GM12878 (cell line): ENCODE measurements around the gene CMTM3. TPM values are rescaled to one million over a fixed set of nuclear protein-coding genes. Genes with fewer than 3 reads are reported as not detected.

Source experiments
- ATAC-seq: fragments of 200-7000 bp; cut with Tn5 transposase; 3 replicates; pipeline ENCODE4 v1.9.1; 2020; ENCODE audit warnings: mild to moderate bottlenecking, moderate library complexity
- BruUV-seq: library from RNA; stranded (reverse); fragments of 400-500 nt; replicated peaks from 2 replicates; lab custom pipeline; 2021; lab: Mats Ljungman, UMichigan
- CTCF ChIA-PET: fragments of 300-600 bp; sonication (Branson Sonifier 250); formaldehyde crosslinking; extraction: SDS; loops from one replicate; lab custom pipeline; 2021; ENCODE audit warnings: inconsistent platforms; lab: Yijun Ruan, JAX
- POLR2A ChIA-PET: fragments of 350-600 bp; formaldehyde crosslinking; extraction: SDS; loops from one replicate; lab custom pipeline; 2021; ENCODE audit warnings: inconsistent platforms; lab: Charles Lee
- RAD21 ChIA-PET: fragments of 300-600 bp; sonication (Branson Sonifier 250); formaldehyde crosslinking; loops from one replicate; lab custom pipeline; 2023; ENCODE audit warnings: antibody characterized with exemption; ENCODE audit not compliant: unreplicated experiment; lab: Charles Lee
- SMC1A ChIA-PET: fragments of 300-600 bp; sonication (Branson Sonifier 250); formaldehyde crosslinking; loops from one replicate; lab custom pipeline; 2023; ENCODE audit not compliant: unreplicated experiment, uncharacterized antibody; lab: Charles Lee
- DNase-seq: peaks from one replicate; pipeline ENCODE4 v3.0.0-alpha.2; 2011; ENCODE audit warnings: low read depth, low spot score
- FAIRE-seq: peaks from 3 replicates; lab custom pipeline; 2011; peaks lifted over from hg19 to GRCh38; lab: Jason Lieb, UNC
- H2AFZ ChIP-seq: 2 replicates; pipeline ENCODE4 v1.6.0; 2011; ENCODE audit warnings: low read depth, low read length, control low read depth; ENCODE audit not compliant: control insufficient read depth
- H3K27ac ChIP-seq: 2 replicates; pipeline ENCODE4 v1.5.1; 2011; ENCODE audit warnings: control low read depth; ENCODE audit not compliant: control insufficient read depth, insufficient read depth
- H3K27me3 ChIP-seq, 2 experiments: replicated peaks in 1 of 2; 2 replicates each; pipeline versions ENCODE4 v1.6.0 to v1.6.1; 2011; ENCODE audit warnings: low read length in 1 of 2; ENCODE audit not compliant: control insufficient read depth in 2 of 2, insufficient read depth in 2 of 2
- H3K36me3 ChIP-seq, 2 experiments: 2 replicates each; pipeline ENCODE4 v1.5.1; 2011; ENCODE audit warnings: low read length in 1 of 2; ENCODE audit not compliant: control insufficient read depth in 2 of 2, insufficient read depth in 2 of 2
- H3K4me1 ChIP-seq: 2 replicates; pipeline ENCODE4 v1.6.1; 2011; ENCODE audit warnings: mild to moderate bottlenecking, low read length, moderate library complexity, mixed read lengths; ENCODE audit not compliant: control insufficient read depth, insufficient read depth
- H3K4me2 ChIP-seq: 2 replicates; pipeline ENCODE4 v1.6.0; 2011; ENCODE audit warnings: control low read depth; ENCODE audit not compliant: control insufficient read depth, insufficient read depth
- H3K4me3 ChIP-seq: fragments of 200-600 bp; sonication (generic); 2 replicates; pipeline ENCODE4 v1.5.1; 2016
- H3K79me2 ChIP-seq: 2 replicates; pipeline ENCODE4 v1.6.0; 2011; ENCODE audit warnings: low read length; ENCODE audit not compliant: control insufficient read depth, insufficient read depth
- H3K9ac ChIP-seq: 2 replicates; pipeline ENCODE4 v1.8.0; 2011; ENCODE audit warnings: low read length, control low read depth, mixed read lengths; ENCODE audit not compliant: control insufficient read depth, insufficient read depth
- H3K9me3 ChIP-seq: replicated peaks from 3 replicates; pipeline ENCODE4 v1.5.1; 2011; ENCODE audit warnings: mild to moderate bottlenecking, low read length; ENCODE audit not compliant: control insufficient read depth, insufficient read depth
- H4K20me1 ChIP-seq: 2 replicates; pipeline ENCODE4 v1.6.0; 2011; ENCODE audit not compliant: control insufficient read depth, insufficient read depth
- BACH1 ChIP-seq: fragments of 450-650 bp; IDR thresholded peaks from 2 replicates; pipeline ENCODE4 v1.6.1; 2017; ENCODE audit warnings: mild to moderate bottlenecking, borderline replicate concordance
- BHLHE40 ChIP-seq, 2 experiments: fragments of 450-650 bp in 1 of 2; IDR thresholded peaks; 2 replicates each; pipeline ENCODE4 v1.6.1; 2011 to 2017; ENCODE audit warnings: low read depth in 2 of 2, borderline replicate concordance in 1 of 2, improper control_type of control experiment in 1 of 2, low read length in 1 of 2, mild to moderate bottlenecking in 1 of 2
- HCFC1 ChIP-seq: fragments of 150-350 bp; IDR thresholded peaks from 2 replicates; pipeline ENCODE4 v1.6.1; 2014; ENCODE audit warnings: low read length
- HDAC2 ChIP-seq: fragments of 200-600 bp; sonication (generic); IDR thresholded peaks from 2 replicates; pipeline ENCODE4 v1.6.1; 2017
- IRF4 ChIP-seq: IDR thresholded peaks from 2 replicates; pipeline ENCODE4 v1.6.1; 2011; ENCODE audit warnings: low read depth, low read length
- KLF5 ChIP-seq: fragments of 450-650 bp; IDR thresholded peaks from 2 replicates; pipeline ENCODE4 v1.6.1; 2014; ENCODE audit warnings: mild to moderate bottlenecking; ENCODE audit not compliant: partially characterized antibody
- NRF1 ChIP-seq: conservative IDR thresholded peaks from 2 replicates; pipeline ENCODE4 v1.6.1; 2011; ENCODE audit warnings: mild to moderate bottlenecking, low read depth, low read length, improper control_type of control experiment
- RUNX3 ChIP-seq: IDR thresholded peaks from 2 replicates; pipeline ENCODE4 v1.6.1; 2012; ENCODE audit warnings: low read length, inconsistent platforms
- SMARCA5 ChIP-seq: fragments of 450-650 bp; IDR thresholded peaks from 2 replicates; pipeline ENCODE4 v1.6.1; 2017; ENCODE audit warnings: mild to moderate bottlenecking
- YY1 ChIP-seq: IDR thresholded peaks from 2 replicates; pipeline ENCODE4 v1.6.1; 2011; ENCODE audit warnings: low read depth, mild to moderate bottlenecking, low read length
- ZNF384 ChIP-seq: IDR thresholded peaks from 2 replicates; pipeline ENCODE4 v1.6.1; 2012; ENCODE audit warnings: low read depth, mild to moderate bottlenecking, low read length, improper control_type of control experiment, borderline replicate concordance
- ZNF622 ChIP-seq: fragments of 450-650 bp; IDR thresholded peaks from 2 replicates; pipeline ENCODE4 v1.6.1; 2017; ENCODE audit warnings: mild to moderate bottlenecking, inconsistent platforms
- WGBS: methylation state at CpG from one replicate; pipeline ENCODE4 v1.1.6; 2016; ENCODE audit warnings: low lambda C conversion rate; ENCODE audit not compliant: insufficient replicate concordance, insufficient coverage; ENCODE audit errors: missing lambda C conversion rate; 5-methylcytosine and 5-hydroxymethylcytosine counted together
- in situ Hi-C: fragments of 300-500 bp; cut with MboI; formaldehyde crosslinking; loops from 9 replicates; pipeline ENCODE4 v1.14.3; 2018; ENCODE audit warnings: mixed read lengths
- intact Hi-C: fragments of 100-400 bp; cut with micrococcal nuclease; formaldehyde crosslinking; loops from one replicate; pipeline ENCODE4 v1.14.2; 2022; ENCODE audit not compliant: unreplicated experiment
- polyA plus RNA-seq, 11 experiments: library from polyadenylated mRNA; depleted of rRNA in 4 of 11; unstranded in 6 of 11; stranded (reverse) in 5 of 11; fragments of >200 nt; fragmentation: Nextera tagmentation in 4 of 11; fragmentation: Illumina TruSeq in 1 of 11; extraction: Ambion mirVana in 4 of 11; extraction: Trizol in 1 of 11; gene quantifications; 1 replicate in 1 of 11; 2 replicates in 10 of 11; pipeline versions ENCODE4 v1.2.1 to v1.2.3, GENCODE V29; 2011 to 2016; ENCODE audit warnings: inconsistent platforms in 2 of 11, missing spikeins in 2 of 11, low read depth in 1 of 11
- total RNA-seq, 4 experiments: library from RNA; depleted of rRNA in 3 of 4; stranded (reverse); fragments of >200 nt in 3 of 4; fragmentation: Illumina TruSeq in 1 of 4; extraction: Trizol in 1 of 4; gene quantifications; 2 replicates each; pipeline versions ENCODE4 v1.2.1 to v1.2.3, GENCODE V29; 2013 to 2021
- TF ChIP-seq, protein P1 (sequence below): IDR thresholded peaks from 2 replicates; pipeline ENCODE4 v1.6.1; 2012; ENCODE audit warnings: mild to moderate bottlenecking, low read depth, low read length
- TF ChIP-seq, protein P2 (sequence below): fragments of 450-650 bp; IDR thresholded peaks from 2 replicates; pipeline ENCODE4 v1.6.1; 2017; ENCODE audit warnings: mild to moderate bottlenecking, moderate library complexity

CMTM3 gene
- total and polyA plus RNA-seq, 10 of the 15 experiments (the other 5 are each of a cell fraction or from before 2014, with no cell fraction given) = 5.4 to 47.4 (median 28.6) TPM

DNA sequence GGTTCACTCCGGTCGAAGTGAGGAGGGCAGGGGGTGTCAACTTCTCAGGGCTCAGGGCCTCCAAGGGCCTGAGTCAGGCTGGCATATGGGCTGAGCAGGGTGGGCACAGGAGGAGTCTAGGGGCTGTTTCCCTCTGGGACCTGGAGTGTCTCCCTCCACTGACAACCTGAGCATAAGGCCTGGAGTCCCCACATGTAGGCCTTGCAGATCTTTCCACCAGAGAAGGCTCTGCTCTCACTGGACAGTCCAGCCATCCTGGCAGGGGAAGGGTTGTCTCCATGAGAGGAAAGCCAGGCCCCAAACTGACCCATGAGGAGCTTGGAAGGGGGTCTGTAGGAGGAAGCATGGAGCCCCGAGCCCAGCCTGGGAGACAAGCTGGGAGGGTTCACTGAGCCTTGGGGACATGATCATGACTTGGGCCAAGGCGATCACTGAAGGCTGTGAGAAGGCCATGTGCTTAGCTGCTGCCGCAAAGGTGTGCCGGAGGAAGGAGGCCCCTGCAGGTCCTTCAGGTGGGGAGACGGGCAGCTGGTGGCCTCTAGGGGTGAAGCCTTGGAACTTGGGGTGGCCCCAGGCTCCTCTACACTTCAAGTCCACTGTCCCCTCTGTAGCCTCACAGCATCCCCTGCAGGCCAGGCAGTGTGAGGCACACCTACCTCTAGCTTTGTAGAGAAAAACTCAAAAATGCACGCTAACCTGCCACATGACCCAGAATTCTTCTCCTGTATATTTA, 15.4 kb upstream of the CMTM3 start:
- Histone ChIP-seq H3K9me3 (no peaks in the 10 kb centered on the region; the same call in 2 of the 3 replicates), H3K4me1 (no peaks in the 10 kb centered on the region; the same call in 1 of the 2 replicates), H3K4me2 (no peak overlapping the region), H4K20me1 (no peaks in the 10 kb centered on the region), H3K9ac (no peak overlapping the region), H3K79me2 (no peaks in the 10 kb centered on the region), H2AFZ (no peak overlapping the region), H3K36me3 (no peaks in the 10 kb centered on the region), H3K4me3 (no peak overlapping the region), H3K27ac (no peak overlapping the region), H3K27me3 (peaks cover 0 to 4% of the 10 kb centered on the region in 2 experiments; a peak in 1 of 4 replicates)
- ChIA-PET SMC1A (interaction anchor here (0.5 to 2.6 kb wide), 15 partner anchors 9 to 232 kb away, joined by 3 to 30 read pairs (median 5); no protein-coding TSS in a partner anchor), RAD21 (interaction anchor here (0.6 to 3.1 kb wide), 22 partner anchors 12 to 231 kb away, joined by 3 to 51 read pairs (median 5); partner anchors contain the start of genes CKLF and CMTM3), POLR2A (interaction anchor here (2.0 kb wide), 1 partner anchor 15 kb away, joined by 4 read pairs; no protein-coding TSS in a partner anchor), CTCF (interaction anchor here (0.7 to 3.1 kb wide), 29 partner anchors 8 to 244 kb away, joined by 3 to 61 read pairs (median 7); partner anchors contain the start of genes CKLF and CMTM3)
- WGBS = 80% methylated on average over 8 of the region's 8 CpGs
- ATAC-seq (peak; percentile 98), FAIRE-seq (no peak), DNase-seq (no peak)
- BruUV-seq = no TSS peak
- in situ Hi-C loops (loop anchor here (5.0 kb wide), 1 partner anchor 182 kb away; no protein-coding TSS in a partner anchor), intact Hi-C loops (loop anchor here (1.0 kb wide), 2 partner anchors 111 to 183 kb away; no protein-coding TSS in a partner anchor)
- no peak for TF ChIP-seq NRF1
- no peak for TF ChIP-seq BACH1
- TF ChIP-seq HCFC1 = no peak
- TF ChIP-seq HDAC2 = no peak
- peak; percentile 60 for TF ChIP-seq YY1
- peak; percentile 38 to 39; a peak in 1 of 4 replicates for TF ChIP-seq BHLHE40 (IDR thresholded peaks at IDR 0.05; ENCODE audit: borderline replicate concordance in 1 of 2, low read depth in 2 of 2, low read length in 1 of 2)
- TF ChIP-seq, protein P1, sequence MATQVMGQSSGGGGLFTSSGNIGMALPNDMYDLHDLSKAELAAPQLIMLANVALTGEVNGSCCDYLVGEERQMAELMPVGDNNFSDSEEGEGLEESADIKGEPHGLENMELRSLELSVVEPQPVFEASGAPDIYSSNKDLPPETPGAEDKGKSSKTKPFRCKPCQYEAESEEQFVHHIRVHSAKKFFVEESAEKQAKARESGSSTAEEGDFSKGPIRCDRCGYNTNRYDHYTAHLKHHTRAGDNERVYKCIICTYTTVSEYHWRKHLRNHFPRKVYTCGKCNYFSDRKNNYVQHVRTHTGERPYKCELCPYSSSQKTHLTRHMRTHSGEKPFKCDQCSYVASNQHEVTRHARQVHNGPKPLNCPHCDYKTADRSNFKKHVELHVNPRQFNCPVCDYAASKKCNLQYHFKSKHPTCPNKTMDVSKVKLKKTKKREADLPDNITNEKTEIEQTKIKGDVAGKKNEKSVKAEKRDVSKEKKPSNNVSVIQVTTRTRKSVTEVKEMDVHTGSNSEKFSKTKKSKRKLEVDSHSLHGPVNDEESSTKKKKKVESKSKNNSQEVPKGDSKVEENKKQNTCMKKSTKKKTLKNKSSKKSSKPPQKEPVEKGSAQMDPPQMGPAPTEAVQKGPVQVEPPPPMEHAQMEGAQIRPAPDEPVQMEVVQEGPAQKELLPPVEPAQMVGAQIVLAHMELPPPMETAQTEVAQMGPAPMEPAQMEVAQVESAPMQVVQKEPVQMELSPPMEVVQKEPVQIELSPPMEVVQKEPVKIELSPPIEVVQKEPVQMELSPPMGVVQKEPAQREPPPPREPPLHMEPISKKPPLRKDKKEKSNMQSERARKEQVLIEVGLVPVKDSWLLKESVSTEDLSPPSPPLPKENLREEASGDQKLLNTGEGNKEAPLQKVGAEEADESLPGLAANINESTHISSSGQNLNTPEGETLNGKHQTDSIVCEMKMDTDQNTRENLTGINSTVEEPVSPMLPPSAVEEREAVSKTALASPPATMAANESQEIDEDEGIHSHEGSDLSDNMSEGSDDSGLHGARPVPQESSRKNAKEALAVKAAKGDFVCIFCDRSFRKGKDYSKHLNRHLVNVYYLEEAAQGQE = no peak
- TF ChIP-seq ZNF622 = no peak
- TF ChIP-seq RUNX3 = no peak
- TF ChIP-seq, protein P2, sequence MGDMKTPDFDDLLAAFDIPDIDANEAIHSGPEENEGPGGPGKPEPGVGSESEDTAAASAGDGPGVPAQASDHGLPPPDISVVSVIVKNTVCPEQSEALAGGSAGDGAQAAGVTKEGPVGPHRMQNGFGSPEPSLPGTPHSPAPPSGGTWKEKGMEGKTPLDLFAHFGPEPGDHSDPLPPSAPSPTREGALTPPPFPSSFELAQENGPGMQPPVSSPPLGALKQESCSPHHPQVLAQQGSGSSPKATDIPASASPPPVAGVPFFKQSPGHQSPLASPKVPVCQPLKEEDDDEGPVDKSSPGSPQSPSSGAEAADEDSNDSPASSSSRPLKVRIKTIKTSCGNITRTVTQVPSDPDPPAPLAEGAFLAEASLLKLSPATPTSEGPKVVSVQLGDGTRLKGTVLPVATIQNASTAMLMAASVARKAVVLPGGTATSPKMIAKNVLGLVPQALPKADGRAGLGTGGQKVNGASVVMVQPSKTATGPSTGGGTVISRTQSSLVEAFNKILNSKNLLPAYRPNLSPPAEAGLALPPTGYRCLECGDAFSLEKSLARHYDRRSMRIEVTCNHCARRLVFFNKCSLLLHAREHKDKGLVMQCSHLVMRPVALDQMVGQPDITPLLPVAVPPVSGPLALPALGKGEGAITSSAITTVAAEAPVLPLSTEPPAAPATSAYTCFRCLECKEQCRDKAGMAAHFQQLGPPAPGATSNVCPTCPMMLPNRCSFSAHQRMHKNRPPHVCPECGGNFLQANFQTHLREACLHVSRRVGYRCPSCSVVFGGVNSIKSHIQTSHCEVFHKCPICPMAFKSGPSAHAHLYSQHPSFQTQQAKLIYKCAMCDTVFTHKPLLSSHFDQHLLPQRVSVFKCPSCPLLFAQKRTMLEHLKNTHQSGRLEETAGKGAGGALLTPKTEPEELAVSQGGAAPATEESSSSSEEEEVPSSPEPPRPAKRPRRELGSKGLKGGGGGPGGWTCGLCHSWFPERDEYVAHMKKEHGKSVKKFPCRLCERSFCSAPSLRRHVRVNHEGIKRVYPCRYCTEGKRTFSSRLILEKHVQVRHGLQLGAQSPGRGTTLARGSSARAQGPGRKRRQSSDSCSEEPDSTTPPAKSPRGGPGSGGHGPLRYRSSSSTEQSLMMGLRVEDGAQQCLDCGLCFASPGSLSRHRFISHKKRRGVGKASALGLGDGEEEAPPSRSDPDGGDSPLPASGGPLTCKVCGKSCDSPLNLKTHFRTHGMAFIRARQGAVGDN = no peak
- TF ChIP-seq KLF5 = no peak
- TF ChIP-seq SMARCA5 = peak; percentile 76
- TF ChIP-seq ZNF384 = no peak; the same call in 1 of the 2 replicates
- TF ChIP-seq IRF4 = no peak
